Measurements from ENCODE around the gene EFCAB9.

DNA sequence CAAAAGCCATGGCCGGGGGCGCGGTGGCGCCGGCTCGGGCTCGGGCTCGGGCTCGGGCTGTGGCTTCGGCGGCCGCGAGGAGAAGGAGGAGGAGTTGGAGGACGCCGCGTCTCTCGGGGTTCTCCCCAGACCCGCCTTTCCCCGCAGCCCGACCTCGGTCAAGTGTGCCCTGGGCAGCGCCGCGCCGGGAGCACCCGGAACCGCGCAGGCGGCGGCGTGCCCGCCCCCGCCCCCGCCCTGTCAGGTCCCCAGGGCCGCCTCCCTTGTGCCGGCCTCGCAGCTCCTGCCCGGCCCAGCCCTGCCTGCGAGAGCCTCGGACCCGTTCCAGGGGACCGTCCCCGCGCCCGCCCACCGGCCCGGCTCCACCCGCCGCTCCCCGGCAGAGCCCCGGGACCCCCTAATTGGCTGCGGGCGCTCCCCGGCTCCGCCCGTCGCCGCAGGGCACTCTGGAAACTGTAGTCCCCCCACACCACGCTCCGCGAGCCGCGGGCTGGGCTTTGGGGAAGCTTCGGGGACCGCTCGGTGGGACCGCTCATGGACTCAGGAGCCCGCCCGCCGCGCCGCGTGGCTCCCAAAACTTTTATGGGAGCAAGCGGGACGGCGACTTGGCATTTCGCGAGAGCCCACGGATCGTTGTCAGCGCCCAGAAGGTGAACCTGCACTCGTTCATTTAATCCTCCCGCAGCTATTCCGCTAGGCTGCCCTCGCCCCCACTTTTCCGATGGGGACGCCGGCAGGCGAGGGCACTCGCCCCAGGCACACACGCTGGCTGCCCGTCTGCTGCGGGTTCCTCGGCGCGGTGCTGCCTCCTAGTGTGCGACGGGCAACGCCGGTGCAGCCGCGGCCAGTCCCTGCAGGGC is 5.7 kb upstream of the EFCAB9 start, which contains the start of gene STK10:
- TF ChIP-seq POLR2AphosphoS5 (IDR thresholded peaks at IDR 0.05) = no peak
- TF ChIP-seq, protein P1, sequence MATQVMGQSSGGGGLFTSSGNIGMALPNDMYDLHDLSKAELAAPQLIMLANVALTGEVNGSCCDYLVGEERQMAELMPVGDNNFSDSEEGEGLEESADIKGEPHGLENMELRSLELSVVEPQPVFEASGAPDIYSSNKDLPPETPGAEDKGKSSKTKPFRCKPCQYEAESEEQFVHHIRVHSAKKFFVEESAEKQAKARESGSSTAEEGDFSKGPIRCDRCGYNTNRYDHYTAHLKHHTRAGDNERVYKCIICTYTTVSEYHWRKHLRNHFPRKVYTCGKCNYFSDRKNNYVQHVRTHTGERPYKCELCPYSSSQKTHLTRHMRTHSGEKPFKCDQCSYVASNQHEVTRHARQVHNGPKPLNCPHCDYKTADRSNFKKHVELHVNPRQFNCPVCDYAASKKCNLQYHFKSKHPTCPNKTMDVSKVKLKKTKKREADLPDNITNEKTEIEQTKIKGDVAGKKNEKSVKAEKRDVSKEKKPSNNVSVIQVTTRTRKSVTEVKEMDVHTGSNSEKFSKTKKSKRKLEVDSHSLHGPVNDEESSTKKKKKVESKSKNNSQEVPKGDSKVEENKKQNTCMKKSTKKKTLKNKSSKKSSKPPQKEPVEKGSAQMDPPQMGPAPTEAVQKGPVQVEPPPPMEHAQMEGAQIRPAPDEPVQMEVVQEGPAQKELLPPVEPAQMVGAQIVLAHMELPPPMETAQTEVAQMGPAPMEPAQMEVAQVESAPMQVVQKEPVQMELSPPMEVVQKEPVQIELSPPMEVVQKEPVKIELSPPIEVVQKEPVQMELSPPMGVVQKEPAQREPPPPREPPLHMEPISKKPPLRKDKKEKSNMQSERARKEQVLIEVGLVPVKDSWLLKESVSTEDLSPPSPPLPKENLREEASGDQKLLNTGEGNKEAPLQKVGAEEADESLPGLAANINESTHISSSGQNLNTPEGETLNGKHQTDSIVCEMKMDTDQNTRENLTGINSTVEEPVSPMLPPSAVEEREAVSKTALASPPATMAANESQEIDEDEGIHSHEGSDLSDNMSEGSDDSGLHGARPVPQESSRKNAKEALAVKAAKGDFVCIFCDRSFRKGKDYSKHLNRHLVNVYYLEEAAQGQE (IDR thresholded peaks at IDR 0.05; ENCODE audit: borderline replicate concordance) = no peak
- no peak for TF ChIP-seq EZH2 (IDR thresholded peaks at IDR 0.05; ENCODE audit: borderline replicate concordance, insufficient read depth, low read length, poor library complexity, severe bottlenecking)
- TF ChIP-seq, protein P2, sequence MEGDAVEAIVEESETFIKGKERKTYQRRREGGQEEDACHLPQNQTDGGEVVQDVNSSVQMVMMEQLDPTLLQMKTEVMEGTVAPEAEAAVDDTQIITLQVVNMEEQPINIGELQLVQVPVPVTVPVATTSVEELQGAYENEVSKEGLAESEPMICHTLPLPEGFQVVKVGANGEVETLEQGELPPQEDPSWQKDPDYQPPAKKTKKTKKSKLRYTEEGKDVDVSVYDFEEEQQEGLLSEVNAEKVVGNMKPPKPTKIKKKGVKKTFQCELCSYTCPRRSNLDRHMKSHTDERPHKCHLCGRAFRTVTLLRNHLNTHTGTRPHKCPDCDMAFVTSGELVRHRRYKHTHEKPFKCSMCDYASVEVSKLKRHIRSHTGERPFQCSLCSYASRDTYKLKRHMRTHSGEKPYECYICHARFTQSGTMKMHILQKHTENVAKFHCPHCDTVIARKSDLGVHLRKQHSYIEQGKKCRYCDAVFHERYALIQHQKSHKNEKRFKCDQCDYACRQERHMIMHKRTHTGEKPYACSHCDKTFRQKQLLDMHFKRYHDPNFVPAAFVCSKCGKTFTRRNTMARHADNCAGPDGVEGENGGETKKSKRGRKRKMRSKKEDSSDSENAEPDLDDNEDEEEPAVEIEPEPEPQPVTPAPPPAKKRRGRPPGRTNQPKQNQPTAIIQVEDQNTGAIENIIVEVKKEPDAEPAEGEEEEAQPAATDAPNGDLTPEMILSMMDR (IDR thresholded peaks at IDR 0.05; ENCODE audit: poor library complexity, severe bottlenecking) = peak; percentile 87

All from neural cell (in vitro differentiated cells).